ENCODE results near the gene ADGRF1. TPM values are rescaled to one million over a fixed set of nuclear protein-coding genes. Genes with fewer than 3 reads are reported as not detected.

Gene ADGRF1
- total RNA-seq, 2 donors from 2014 or later, result not detected

DNA sequence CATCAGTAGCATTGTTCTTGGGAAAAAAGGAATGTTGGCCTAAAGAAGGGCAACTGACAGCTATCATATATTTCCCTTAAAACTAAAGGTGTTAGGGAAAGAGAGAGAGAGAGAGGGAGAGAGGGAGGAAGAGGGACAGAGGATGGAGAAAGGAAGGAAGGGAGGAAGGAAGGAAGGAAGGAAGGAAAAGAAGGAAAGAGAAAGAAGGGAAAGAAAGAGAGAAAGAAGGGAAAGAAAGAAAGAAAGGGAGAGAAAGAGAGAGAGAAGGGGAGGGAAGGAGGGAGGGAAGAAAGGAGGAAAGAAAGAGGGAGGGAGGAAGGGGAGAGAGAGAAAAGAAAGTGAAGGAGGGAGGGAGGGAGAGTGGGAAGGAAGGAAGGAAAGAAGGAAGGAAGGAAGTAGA lies 82.7 kb downstream of the ADGRF1 start:
- no peak for DNase-seq
- ATAC-seq, result no peak
- intact Hi-C loops (cut with DNase I), result no loop called here

DNA sequence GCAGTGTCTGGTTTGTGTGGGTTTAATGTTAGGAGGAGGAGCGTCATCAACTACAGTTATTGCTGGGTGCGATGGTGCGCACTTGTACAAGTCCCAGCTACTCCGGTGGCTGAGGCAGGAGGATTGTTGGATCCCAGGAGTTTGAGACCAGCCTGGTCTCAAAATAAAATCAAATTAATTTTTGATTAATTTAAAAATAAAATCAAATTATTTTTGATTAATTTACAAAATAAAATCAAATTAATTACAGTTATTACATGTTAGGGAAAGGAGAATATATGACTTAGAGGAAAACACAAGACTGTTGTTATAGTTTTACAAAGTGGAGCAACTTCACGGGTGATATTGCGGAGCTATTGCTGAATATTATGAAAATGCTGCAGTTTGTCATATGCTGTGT lies 85.7 kb downstream of the ADGRF1 start:
- ATAC-seq (no peak), DNase-seq (no peak)
- intact Hi-C loops (cut with DNase I), result no loop called here

GRCh38 chr6:46954837-46955451 lies 87.2 kb downstream of the ADGRF1 start:
- no peak for ATAC-seq

GRCh38 chr6:46953921-46954320 lies 88.2 kb downstream of the ADGRF1 start:
- DNase-seq, result no peak
- intact Hi-C loops (cut with DNase I), result no loop called here
- no peak for ATAC-seq

More at GRCh38 chr6:46954837-46955451, 87.2 kb downstream of the ADGRF1 start:
- DNase-seq, result no peak
- intact Hi-C loops (cut with DNase I), result no loop called here

DNA sequence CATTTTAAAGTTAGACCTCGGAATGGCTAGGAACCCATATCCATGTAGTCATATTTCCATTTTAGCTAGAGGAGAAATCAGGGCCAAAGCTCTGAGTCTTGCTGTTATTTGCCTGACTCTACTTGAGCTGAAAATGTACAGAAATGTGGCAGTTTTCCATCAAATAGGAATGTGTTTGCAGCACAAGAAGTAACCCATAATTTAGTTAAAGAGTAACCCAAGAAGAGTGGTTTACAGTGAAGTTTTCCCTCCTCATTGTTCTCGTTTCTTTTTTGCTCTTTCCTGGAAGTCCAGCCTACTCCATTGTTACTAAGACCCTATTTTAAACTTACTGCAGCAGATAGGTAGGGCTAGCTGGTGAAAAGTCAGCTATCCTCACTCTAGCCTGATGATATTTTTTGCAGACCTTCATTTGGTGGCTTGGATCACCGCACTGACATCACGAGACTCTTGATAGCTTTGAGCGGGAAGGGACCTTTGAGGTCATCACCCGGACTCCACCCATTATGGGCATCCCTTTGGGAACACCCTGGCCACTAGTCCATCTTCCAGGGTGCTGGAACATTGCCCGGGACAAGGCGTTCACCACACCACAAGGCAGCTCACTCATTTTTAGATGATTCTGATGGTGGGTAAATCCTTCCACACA lies 92.4 kb downstream of the ADGRF1 start:
- ATAC-seq, result peak; percentile 59 to 71
- intact Hi-C loops (cut with DNase I), result no loop called here
- peak; percentile 82 for DNase-seq

GRCh38 chr6:46948699-46949098 lies 93.4 kb downstream of the ADGRF1 start:
- DNase-seq, result peak; percentile 51
- peak; percentile 81 to 83 for ATAC-seq
- intact Hi-C loops (cut with DNase I), result no loop called here

Other genes with a start within 250 kb of the ADGRF1 start
- not detected for gene MEP1A, start 248.9 kb downstream of the ADGRF1 start, total RNA-seq
- gene ADGRF5, start 120.4 kb downstream of the ADGRF1 start, total RNA-seq, result 10 to 100 TPM; 37.4 to 56.9 TPM

All from left cardiac atrium (tissue), 4 donors.